Testis (tissue), 2 donors: Measurements from ENCODE around the gene TK2.

ENCODE experiments used
- CTCF ChIP-seq, 3 experiments: fragments of 450-650 bp in 2 of 3; fragments of 200-600 bp in 1 of 3; sonication (generic) in 1 of 3; IDR thresholded peaks; one replicate each; pipeline ENCODE4 v1.5.1; 2016 to 2019; ENCODE audit warnings: antibody characterized with exemption in 3 of 3, mild to moderate bottlenecking in 2 of 3, moderate library complexity in 1 of 3
- POLR2A ChIP-seq: fragments of 450-650 bp; IDR thresholded peaks from one replicate; pipeline ENCODE4 v1.6.1; 2017; ENCODE audit warnings: antibody characterized with exemption, mild to moderate bottlenecking, moderate library complexity

- TF ChIP-seq CTCF (IDR thresholded peaks at IDR 0.05) (no peak), POLR2A (no peak)
Observed at GRCh38 chr16:66553223-66553622, 3.3 kb upstream of the TK2 start.
